NCI-H128 (cell line): ENCODE results near the gene MMP13.
A peak's percentile ranks its signal among the peaks of the same experiment; 100 is the strongest.
"Not testable (repeated sequence)": the region's sequence is repeated elsewhere in the genome, so short reads cannot be mapped to it uniquely, and the experiment has no call there.

Experiments used
- DNase-seq: peaks from one replicate; lab custom pipeline; 2025; ENCODE audit not compliant: unreplicated experiment; lab: John Stamatoyannopoulos, UW

The MMP13 gene

DNA sequence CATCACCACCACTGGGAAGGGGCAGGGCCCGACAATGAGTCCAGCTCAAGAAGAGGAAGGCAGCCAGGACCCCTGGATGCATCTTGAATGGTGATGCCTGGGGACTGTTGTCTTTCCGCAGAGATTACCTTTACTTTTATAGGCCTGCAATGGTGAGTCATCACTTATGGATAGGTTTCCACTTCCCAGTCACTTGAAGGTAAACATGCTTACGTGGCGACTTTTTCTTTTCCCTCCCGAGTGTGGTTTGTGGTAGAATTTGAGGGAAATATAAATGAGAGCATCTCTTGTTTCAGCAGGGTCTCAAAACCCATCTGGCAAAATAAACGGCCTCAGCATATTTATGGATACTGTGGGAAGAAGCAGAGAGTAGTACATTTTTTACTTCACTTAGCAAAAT lies at the start of gene MMP13:
Gene MMP13, minus strand, starts transcription at position 109 of the 400 bp plus-strand sequence. Its CDS starts 27 bp downstream, at position 82.
- DNase-seq, result no peak

DNA sequence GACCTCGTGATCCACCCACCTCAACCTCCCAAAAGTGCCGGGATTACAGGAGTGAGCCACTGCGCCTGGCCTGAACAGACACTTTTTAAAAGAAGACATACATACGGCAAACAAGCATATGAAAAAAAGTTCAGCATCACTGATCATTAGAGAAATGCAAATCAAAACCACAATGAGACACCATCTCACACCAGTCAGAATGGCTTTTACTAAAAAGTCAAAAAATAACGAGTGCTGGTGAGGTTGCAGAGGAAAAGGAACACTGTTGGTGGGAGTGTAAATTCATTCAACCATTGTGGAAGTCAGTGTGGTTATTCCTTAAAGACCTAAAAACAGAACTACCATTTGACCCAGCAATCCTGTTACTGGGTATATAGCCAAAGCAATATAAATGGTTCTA lies 48.7 kb upstream of the MMP13 start:
- DNase-seq, result not testable (repeated sequence)

DNA sequence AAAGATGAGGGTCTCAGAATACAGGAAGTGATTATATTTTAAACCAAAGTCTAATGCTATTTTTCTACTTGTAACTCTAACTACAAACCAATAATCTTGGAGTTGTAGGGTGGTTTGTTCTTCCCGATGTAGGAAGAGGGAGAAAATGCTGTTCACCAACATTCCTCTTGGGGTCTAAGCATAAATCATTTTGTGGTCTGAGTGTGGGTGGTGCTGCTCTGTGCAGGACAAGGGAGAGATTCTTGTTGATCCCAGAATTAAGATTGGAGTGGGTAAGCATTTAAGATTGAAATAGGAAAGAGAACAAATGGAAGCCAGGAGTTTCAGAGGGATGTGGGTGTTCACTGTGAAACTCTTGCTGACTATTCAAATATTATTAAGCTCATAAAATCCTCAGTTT lies 38.6 kb upstream of the MMP13 start:
- DNase-seq, result no peak

DNA sequence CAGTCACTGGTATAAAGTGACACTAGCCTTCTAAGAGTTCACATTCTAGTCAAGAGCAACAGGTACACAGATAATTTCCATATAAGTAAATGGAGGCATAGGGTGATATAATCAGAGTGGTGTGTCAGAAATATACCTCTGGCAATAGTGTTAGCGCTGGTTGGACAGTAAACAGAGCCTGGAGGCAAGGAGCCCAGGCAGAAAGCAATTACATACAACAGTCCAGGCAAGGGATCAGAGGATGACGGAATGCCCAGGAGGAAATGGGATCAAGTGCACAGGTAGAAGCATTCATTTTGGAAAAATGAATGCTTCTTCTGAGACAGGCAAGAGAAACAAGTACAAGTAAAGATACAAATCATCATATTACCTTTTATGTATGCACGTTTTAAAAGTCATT lies 36.2 kb upstream of the MMP13 start:
- DNase-seq, result no peak

DNA sequence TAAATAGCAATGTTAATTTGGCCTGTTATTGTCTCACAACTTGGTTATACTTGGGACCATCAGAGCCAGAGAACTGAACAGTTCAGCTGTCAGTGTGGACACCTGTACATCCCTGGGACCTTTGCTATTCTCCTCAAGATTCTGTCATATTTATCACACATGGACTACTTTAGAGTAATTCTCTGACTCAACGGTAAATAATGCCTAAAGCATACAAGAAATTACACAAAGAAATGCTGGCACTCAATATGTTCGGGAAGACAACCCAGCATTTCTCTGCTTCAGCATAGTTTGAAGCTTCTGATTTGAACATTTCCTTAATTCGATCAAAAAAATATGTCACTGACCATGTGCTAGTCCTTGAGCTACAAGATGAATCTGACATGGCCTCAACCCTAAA lies 34.6 kb upstream of the MMP13 start:
- no peak for DNase-seq

DNA sequence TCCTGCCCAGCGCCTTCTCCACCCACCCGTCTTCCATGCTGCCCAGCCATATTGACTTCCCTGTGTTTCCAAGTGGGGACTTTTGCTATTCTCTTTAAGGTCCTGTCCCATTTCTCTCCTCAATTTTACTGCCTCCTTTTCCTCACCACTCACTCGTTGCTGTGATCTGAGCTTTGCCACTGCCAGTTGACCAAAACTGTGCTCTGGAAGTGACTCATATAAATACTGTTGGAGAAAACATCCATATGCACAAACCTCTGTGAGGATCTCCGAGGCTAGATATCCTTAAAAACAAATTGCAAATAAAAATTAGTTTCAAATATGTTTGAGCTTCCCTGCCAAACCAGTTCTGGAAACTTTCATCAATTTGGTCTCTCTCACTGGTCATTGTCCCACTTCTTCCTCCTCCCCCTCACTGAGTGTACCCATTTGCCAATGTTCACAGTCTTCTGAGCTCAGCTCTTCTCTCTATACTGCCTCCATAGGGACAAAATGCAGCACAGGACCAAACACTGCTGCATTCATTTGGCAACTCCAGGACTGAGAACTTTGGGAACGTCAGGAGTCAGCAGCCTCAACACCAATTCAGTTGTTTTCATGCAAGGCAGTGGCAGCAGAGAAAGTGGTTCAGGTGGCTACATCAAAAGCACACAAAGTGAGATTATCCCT lies 34.0 kb upstream of the MMP13 start:
- DNase-seq, result no peak

DNA sequence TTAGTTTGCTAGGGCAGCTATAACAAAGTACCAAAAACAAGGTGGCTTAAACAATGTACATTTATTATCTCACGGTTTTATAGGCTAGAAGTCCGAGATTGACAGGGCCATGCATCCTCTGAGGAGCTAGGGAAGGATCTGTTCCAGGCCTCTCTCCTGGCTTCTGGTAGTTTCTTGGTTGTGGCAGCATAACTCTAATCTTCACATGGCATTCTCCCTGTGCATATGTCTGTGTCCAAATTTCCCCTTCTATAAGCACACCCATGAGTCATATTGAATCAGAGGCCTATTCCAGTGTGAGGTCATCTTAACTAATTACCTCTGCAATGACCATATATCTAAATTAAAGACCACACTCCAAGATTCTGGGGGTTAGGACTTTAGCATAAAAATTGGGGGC lies 31.3 kb upstream of the MMP13 start:
- no peak for DNase-seq

DNA sequence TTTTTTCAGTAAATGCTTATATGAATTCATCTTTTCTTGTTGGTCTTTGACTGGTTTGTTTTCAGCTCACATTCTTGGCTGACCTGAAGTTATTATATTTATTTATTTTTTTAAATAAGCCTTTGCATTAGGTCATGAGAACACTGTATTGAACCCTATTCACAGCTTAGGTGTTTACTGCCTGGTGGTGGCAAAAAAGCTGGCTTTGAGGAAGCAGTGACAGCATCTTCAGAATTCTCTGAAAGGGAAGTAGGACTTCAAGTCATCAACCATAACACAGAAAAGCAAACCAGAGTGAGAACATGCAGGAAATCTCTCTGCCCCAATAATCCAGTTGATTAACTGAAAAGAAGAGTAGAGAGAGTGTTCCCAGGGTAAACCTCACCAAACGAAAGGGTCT lies 30.3 kb upstream of the MMP13 start:
- no peak for DNase-seq

DNA sequence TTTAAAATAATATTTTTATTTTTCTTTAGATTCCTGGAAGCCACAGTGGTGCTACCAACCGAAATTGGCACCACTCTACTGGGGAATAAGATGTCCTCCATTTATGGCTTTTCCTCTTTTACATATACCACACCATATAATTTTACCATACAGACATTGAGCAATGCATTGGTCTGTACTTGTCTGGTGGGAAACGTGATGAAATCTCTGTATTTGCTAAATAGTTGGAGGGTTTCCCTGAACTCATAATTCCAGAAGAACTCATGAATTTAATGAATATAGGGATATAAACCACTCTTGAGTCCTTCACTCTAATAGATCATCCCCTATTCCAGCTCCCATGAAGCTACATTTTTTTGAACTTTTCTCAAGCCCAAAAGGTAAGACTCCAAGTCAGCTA lies 28.0 kb upstream of the MMP13 start:
- DNase-seq, result no peak

DNA sequence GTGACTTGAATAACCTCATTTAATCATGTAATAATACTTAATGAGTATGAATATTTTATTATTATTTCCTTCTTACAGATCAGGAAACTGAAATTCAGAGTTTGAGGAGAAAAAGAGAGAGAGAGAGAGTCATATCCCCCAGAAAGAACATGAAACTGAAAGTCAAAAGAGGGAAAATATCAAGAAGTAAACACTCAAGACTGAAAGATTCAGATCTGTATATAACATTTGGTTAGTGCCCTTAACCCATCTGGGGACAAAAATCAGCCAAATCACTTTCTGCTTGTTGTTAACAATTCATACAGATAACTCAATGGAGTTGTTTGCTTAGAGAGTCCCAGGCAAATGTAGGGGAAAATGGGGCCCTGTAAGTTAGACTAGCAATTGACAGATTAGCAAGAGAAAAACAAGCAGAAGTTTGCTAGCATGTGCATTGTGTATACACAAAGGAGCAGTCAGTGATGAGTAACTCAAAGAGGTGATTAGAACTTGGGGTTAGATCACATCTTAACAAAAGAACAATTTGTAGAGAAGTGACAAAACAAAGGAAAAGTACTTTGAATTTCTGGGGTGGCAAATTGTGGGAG lies 25.9 kb upstream of the MMP13 start:
- DNase-seq, result no peak

DNA sequence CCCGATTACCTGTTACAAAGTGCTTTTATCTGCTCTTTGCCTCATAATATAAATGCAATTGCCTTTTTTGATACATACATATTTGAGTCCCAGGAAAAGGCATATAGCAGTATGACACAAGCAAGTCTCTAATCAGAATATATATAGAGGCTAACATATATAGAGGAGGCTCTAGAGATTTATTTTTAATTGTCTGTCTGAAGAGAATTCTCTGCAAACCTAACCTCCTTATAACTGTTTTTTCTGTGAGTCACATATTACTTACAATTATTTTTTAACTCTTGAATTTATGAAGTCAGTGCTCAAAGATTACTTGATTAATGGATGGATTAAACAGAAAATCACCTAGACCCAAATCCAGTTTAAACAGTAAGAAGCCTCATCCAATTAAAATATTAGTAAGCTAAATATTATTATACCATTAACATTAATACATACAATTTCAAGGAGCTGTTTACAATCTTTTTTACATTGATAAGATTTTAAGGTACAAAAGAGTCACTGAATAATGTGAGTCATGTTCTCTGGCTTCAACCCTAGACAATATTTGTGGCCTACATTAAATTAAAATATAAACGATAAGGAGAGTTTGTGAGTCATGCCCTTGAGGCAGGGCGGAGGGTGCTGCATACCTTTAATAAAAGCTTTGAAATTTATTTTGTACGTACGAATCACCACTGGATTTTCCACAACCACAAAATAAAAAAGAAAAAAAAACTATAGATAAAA lies 19.2 kb upstream of the MMP13 start:
- DNase-seq, result no peak

DNA sequence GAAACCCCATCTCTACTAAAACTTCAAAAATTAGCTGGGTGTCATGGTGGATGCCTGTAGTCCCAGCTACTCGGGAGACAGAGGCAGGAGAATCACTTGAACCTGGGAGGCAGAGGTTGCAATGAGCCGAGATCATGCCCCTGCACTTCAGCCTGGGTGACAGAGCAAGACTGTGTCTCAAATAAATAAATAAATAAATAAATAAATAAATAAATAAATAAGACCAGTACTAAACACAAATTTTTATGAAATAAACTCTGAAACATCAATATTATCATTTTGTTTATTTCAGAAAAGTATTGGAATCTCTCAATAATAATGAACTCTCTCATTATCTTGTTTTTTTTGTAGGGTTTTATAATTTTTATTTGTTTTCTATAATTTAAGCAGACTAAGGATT lies 18.2 kb upstream of the MMP13 start:
- not testable (repeated sequence) for DNase-seq

DNA sequence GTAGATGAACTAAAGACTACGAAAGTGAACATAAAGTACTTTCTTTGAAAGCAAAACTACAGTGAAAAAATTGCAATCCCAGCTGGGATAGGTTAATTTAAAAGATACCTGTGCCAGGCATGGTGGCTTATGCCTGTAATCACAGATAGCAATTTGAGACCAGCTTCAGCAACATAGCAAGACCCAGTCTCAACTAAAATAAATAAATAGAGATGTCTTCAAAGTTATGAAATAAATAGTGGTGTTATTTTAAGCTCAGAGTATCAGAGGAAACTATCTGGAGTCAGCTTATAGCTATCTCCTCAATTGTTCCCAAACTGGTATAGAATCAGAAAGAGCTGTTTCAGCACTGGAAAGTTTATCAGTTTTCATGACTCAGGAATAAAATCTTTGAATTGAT lies 17.3 kb upstream of the MMP13 start:
- DNase-seq, result no peak

DNA sequence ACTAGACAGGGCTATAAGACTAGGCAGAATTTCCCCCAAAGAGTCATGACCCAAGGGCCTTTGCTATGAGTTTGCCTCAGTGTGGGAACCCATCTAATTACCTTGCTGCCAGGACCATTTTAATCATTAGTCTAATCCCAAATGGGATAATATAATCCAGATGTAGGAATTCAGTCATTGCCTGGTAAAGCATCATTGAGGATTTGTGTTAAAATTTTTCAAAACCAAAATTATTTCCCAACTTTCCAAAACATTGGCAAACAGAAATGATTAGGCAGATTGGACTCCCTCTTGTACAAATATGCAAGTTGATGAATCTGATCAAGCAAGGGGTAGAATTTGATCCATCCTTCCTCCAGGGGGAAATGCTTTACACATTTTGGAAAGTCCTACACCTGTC lies 16.2 kb upstream of the MMP13 start:
- no peak for DNase-seq

DNA sequence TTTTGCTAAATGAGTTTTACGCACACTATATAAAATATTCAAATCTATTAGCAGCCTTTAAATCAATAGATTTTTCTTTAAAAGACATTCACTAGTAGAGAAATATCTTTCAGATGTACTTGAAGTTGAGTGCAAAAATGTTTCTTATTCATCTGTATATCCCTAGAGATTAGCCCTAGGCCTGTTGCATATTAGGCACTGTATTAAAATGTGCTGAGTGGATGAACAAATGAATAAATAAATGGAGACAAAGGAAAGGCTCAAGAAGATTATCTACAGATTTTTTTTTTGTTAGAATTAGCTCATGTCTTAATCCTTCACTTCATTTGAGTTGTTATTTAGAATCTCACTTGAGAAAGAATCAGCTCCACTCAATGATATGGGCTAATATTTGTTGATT lies 12.0 kb upstream of the MMP13 start:
- DNase-seq, result no peak

DNA sequence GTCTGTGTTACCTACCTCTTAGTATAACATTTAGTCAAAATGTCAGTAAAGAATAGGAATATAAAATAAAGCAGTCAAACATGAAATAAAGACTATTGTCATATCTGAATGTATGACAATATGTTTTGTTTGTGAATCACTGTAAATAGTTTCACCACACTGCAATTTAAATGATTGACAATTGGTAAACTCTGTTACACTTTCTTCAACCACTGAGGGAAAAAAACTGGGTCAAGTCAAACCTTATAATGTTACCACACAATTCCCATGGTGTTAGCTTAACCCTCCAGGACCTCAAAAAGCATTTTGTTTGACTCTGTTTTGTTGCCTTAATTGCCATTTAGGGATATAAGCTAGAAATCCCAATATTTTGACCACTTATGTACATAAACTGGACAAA lies 10.5 kb upstream of the MMP13 start:
- no peak for DNase-seq

DNA sequence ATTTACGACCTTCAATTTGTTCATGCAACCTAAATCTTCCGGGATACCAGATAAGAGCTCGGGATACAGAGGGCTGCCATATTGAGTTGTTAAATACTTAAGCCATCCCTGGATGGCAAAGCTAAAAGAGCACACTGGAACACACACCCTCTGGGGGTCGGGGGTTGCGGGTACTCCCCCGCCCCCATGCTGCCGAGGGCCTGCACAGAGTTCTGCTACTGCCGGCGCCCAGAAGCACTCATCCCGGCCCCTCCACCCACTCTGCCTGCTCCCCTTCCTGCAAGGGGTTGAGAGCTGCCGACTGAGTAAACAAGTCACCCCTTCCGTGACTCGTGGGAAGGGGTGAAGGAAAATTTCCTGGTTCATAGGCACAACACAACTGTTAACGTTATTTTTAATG lies 9.3 kb upstream of the MMP13 start:
- DNase-seq, result no peak

DNA sequence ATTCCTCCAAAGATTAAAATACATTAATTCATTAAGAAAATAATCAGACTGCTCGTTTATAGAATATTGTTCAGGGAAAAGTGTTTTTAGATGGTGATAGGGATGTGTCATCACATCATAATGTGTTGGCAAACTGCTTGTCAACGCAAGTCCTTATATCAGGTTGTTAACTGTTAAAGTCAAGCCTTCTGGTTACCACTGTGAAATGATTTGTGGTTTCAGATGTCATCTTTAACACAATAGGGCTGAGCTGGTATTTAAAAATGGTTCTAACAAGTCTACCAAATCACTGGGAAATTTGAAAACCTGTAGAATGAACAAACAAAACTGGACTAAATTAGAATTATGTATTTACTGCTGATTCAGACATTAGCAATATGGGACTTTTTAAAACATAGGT lies 2.4 kb upstream of the MMP13 start:
- no peak for DNase-seq

DNA sequence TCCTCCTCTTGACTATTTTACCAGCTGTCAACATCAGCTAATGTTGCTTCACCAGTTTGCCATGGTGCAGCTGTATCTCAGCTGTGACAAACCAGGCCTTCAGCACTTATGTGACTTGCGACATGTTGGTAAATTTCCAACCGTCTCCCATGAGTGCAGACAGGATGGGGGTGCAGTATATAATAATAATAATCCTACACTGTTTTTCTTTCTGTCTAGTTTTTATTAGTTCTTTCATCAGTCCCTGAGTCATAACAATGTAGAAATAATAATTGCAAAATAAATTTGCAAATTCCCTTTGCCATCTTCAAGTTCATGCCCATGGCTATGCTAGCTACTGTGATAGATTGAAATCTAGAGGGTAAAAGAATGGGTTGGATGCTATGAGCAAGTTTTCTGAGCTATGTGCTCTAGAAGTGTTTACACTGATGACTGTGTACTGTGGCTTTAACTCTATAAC lies 4.9 kb downstream of the MMP13 start:
- no peak for DNase-seq

DNA sequence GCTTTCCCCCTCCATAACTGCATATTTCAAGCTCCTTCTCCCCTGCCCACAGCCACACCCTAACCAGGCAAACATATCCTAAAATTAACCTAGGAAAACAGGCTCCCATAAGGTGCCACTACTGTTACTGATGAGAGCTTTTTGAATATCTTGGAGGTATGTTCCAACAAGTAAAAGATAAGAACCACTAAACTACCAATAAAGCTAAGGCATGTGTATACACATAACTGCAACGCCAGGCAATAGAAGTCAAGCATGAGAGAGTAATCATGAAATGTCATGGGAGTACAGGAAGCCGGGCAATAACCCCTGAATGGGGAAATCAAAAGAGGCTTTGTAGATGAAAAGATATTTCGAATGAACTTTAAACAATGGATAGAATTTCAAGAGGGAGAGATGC lies 9.3 kb downstream of the MMP13 start:
- DNase-seq, result no peak

DNA sequence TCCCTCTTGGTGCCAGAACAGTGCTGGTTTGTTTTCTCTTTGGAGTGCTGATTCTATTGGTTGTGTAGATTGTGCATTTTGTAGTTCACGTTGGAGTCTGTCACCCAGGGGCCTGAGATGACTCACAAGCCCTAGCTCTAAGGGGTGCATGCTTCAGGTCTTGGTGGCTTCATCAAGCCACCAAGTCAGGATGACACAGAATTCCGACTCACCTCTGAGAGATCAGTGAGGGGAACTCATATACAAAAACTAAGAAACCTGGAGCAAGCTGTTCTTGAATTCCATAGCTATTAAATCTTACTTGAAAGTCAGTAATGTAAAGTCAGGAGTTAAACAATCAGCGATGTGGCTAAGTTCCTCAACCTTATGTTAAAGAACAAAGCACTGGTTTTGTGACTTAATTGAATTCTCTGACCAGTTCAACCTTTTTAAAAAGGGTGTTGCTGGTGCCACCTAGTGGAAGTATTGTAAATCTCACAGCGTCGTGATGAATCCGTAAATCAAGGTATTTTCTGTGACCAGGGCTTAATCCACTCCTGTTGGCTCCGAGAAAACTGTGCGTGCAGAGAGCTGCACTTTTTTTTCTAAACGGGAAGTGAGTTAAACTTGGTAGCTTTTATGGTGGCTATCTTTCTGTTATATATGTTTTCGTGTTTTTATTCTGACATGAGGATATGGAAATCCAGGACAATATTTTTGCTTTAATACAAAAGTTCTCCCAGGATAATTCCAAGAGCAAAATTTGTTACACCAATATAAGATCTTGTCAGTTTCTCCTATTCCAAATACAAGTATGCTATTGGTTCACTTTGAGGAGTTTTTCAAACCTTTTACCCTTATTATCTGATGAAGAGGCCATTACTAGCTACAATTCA lies 14.6 kb downstream of the MMP13 start:
- DNase-seq, result peak; percentile 42
